K562 (cell line): Measurements from ENCODE around the gene SPRR2A. TPM values are rescaled to one million over a fixed set of nuclear protein-coding genes. Genes with fewer than 3 reads are reported as not detected.

Source experiments
- CBFB ChIP-seq: sonication (generic); formaldehyde crosslinking; IDR thresholded peaks from 2 replicates; pipeline ENCODE4 v1.4.0; 2020; ENCODE audit warnings: mild to moderate bottlenecking, missing genetic modification reagents
- CCAR2 ChIP-seq: fragments of 200-400 bp; formaldehyde crosslinking; IDR thresholded peaks from 2 replicates; pipeline ENCODE4 v1.6.1; 2017; ENCODE audit warnings: mild to moderate bottlenecking, low read depth, low read length
- CHD7 ChIP-seq: fragments of 200-600 bp; sonication (generic); IDR thresholded peaks from one replicate; pipeline ENCODE4 v1.6.1; 2012; ENCODE audit warnings: mild to moderate bottlenecking, low read depth, low read length, inconsistent platforms
- GTF2E2 ChIP-seq: fragments of 200-800 bp; sonication (Bioruptor generic); IDR thresholded peaks from 2 replicates; pipeline ENCODE4 v1.6.1; 2016; ENCODE audit warnings: missing genetic modification characterization, missing compliant biosample characterization
- MXD1 ChIP-seq: fragments of 250-450 bp; sonication (Bioruptor Pico); IDR thresholded peaks from 2 replicates; pipeline ENCODE4 v1.8.0; 2021; ENCODE audit warnings: borderline replicate concordance, mild to moderate bottlenecking, moderate library complexity; ENCODE audit not compliant: poor library complexity, severe bottlenecking
- SLC30A9 ChIP-seq: fragments of 250-450 bp; sonication (Bioruptor Pico); IDR thresholded peaks from 2 replicates; pipeline ENCODE4 v1.8.0; 2022; ENCODE audit warnings: mild to moderate bottlenecking, moderate library complexity
- ZC3H8 ChIP-seq: fragments of 450-650 bp; IDR thresholded peaks from 2 replicates; pipeline ENCODE4 v1.6.1; 2017
- ZNF140 ChIP-seq: fragments of 250-450 bp; sonication (Bioruptor Pico); IDR thresholded peaks from 2 replicates; pipeline ENCODE4 v1.8.0; 2021; ENCODE audit warnings: moderate library complexity, mild to moderate bottlenecking, inconsistent platforms
- ZNF324 ChIP-seq: fragments of 250-450 bp; sonication (Bioruptor Pico); IDR thresholded peaks from 2 replicates; pipeline ENCODE4 v1.4.0; 2020; ENCODE audit warnings: mild to moderate bottlenecking
- ZNF449 ChIP-seq: fragments of 250-450 bp; sonication (Bioruptor Pico); IDR thresholded peaks from 2 replicates; pipeline ENCODE4 v1.8.0; 2022; ENCODE audit warnings: moderate library complexity, mild to moderate bottlenecking, inconsistent platforms
- ZNF740 ChIP-seq, 3 experiments: fragments of 200-800 bp in 1 of 3; sonication (Bioruptor generic) in 1 of 3; sonication (generic) in 1 of 3; formaldehyde crosslinking in 1 of 3; IDR thresholded peaks; 2 replicates each; pipeline versions ENCODE4 v1.6.1 to v1.8.0; 2016 to 2022; ENCODE audit warnings: mild to moderate bottlenecking in 2 of 3, missing compliant biosample characterization in 2 of 3, missing genetic modification characterization in 2 of 3, missing genetic modification reagents in 1 of 3
- ZNF785 ChIP-seq: fragments of 250-450 bp; sonication (Bioruptor Pico); IDR thresholded peaks from 2 replicates; pipeline ENCODE4 v1.4.0; 2020; ENCODE audit warnings: mild to moderate bottlenecking
- polyA plus RNA-seq, 8 experiments: library from polyadenylated mRNA; depleted of rRNA in 4 of 8; stranded (reverse) in 5 of 8; unstranded in 3 of 8; fragments of >200 nt; fragmentation: Nextera tagmentation in 2 of 8; fragmentation: Illumina TruSeq in 1 of 8; extraction: Ambion mirVana in 2 of 8; extraction: Trizol in 1 of 8; gene quantifications; 2 replicates each; pipeline versions ENCODE4 v1.2.1 to v1.2.3, GENCODE V29; 2011 to 2014; ENCODE audit warnings: inconsistent platforms in 1 of 8, missing spikeins in 1 of 8
- total RNA-seq, 7 experiments: library from RNA; depleted of rRNA in 6 of 7; stranded (reverse); fragments of >200 nt in 6 of 7; fragmentation: Illumina TruSeq in 2 of 7; extraction: Trizol in 2 of 7; gene quantifications; 2 replicates each; pipeline versions ENCODE4 v1.2.1 to v1.2.3, GENCODE V29; 2011 to 2021; ENCODE audit warnings: low replicate concordance in 1 of 7

Gene SPRR2A
- total and polyA plus RNA-seq, 9 of the 15 experiments (the other 6 are each of a cell fraction or from before 2014, with no cell fraction given) = 0.17 TPM; not detected in 8

- no peak for TF ChIP-seq ZNF785 (CRISPR knock-in tag)
- TF ChIP-seq CBFB (CRISPR knock-in tag) = no peak
- TF ChIP-seq ZNF740 (CRISPR knock-in tag; IDR thresholded peaks at IDR 0.05) = no peak
- TF ChIP-seq ZNF740 (tag; IDR thresholded peaks at IDR 0.05) = no peak
- TF ChIP-seq CHD7 = no peak
- no peak for TF ChIP-seq ZNF449 (CRISPR knock-in tag)
- TF ChIP-seq CCAR2 = no peak
- no peak for TF ChIP-seq ZNF140 (CRISPR knock-in tag)
- no peak for TF ChIP-seq ZNF324
- TF ChIP-seq MXD1 (CRISPR knock-in tag) = no peak
- no peak for TF ChIP-seq ZC3H8
- TF ChIP-seq GTF2E2 (tag) = no peak
- TF ChIP-seq SLC30A9 (CRISPR knock-in tag) = no peak
Observed at GRCh38 chr1:153058826-153059784, 1.8 kb upstream of the SPRR2A start (continued).
